Psoas muscle (tissue), 8 donors: ENCODE results near the gene SHROOM1. TPM values are rescaled to one million over a fixed set of nuclear protein-coding genes. Genes with fewer than 3 reads are reported as not detected.
"Not testable (repeated sequence)": the region's sequence is repeated elsewhere in the genome, so short reads cannot be mapped to it uniquely, and the experiment has no call there.

Source experiments
- ATAC-seq, 4 donors: fragments of 200-7000 bp; cut with Tn5 transposase; one replicate each; pipeline ENCODE4 v1.9.1; 2020; ENCODE audit warnings: moderate library complexity in 3 of 4, mild to moderate bottlenecking in 2 of 4
- DNase-seq, 2 donors: peaks; one replicate each; pipeline ENCODE4 v3.0.0-alpha.2; 2020
- H3K27ac ChIP-seq: fragments of 200-600 bp; one replicate; pipeline ENCODE4 v1.8.0; 2022
- H3K27me3 ChIP-seq, 3 donors: fragments of 200-600 bp in 1 of 3; one replicate each; pipeline versions ENCODE4 v1.6.1 to v1.8.0; 2013 to 2022; ENCODE audit warnings: low read length in 2 of 3, mild to moderate bottlenecking in 2 of 3, moderate library complexity in 1 of 3; ENCODE audit not compliant: insufficient read depth in 3 of 3
- H3K36me3 ChIP-seq, 2 donors: fragments of 200-600 bp in 1 of 2; one replicate each; pipeline versions ENCODE4 v1.6.1 to v1.8.0; 2013 to 2022; ENCODE audit warnings: low read depth in 1 of 2, mild to moderate bottlenecking in 1 of 2, moderate library complexity in 1 of 2; ENCODE audit not compliant: insufficient read depth in 1 of 2
- H3K4me1 ChIP-seq: fragments of 200-600 bp; one replicate; pipeline ENCODE4 v1.8.0; 2022
- H3K4me3 ChIP-seq: fragments of 200-600 bp; one replicate; pipeline ENCODE4 v1.8.0; 2022; ENCODE audit warnings: mild to moderate bottlenecking
- H3K9me3 ChIP-seq: fragments of 200-600 bp; one replicate; pipeline ENCODE4 v1.8.0; 2022
- WGBS, 3 donors: extraction: QIAGEN DNeasy Blood & Tissue Kit; methylation state at CpG; one replicate each; pipeline versions ENCODE4 v1.1.6 to v1.1.7; 2013; 5-methylcytosine and 5-hydroxymethylcytosine counted together
- intact Hi-C, 2 donors: fragments of 100-400 bp; cut with DNase I; formaldehyde crosslinking; loops; one replicate each; pipeline versions ENCODE4 v1.11.0 to v1.14.2; 2022
- polyA plus RNA-seq, 3 donors: library from polyadenylated mRNA; stranded (reverse); fragments of 200-250 nt; gene quantifications; one replicate each; pipeline ENCODE4 v1.2.3, GENCODE V29; 2013
- total RNA-seq, 4 donors: library from RNA; stranded (reverse); fragmentation: NEBNext Ultra II Directional in 2 of 4; extraction: Animal tissue kit (Norgen Biotek cat#: 25700) in 2 of 4; gene quantifications; one replicate each; pipeline versions ENCODE4 v1.2.1 to v1.2.4, GENCODE V29; 2021 to 2023
- TF ChIP-seq, protein P1 (sequence below): fragments of 200-600 bp; IDR thresholded peaks from one replicate; pipeline ENCODE4 v1.8.0; 2022; ENCODE audit warnings: antibody characterized with exemption
- donor health status: healthy with polysubstance abuse.
- donor health status: DM: no; HTN: no; CAD: no; lungs with moderate emphysema.
- donor health status: Bipolar disorder and iron deficiency.
- donor health status: healthy.
- donor health status: DM: yes; HTN: yes; CAD: no.
- donor health status: DM: no; HTN: no; CAD: no.
- donor health status: DM: no; HTN: no; CAD: no.
- donor health status: DM: yes; HTN: yes; CAD: no.

SHROOM1 gene
- total and polyA plus RNA-seq, 7 donors = 0.66 to 2.3 (median 1.5) TPM

DNA sequence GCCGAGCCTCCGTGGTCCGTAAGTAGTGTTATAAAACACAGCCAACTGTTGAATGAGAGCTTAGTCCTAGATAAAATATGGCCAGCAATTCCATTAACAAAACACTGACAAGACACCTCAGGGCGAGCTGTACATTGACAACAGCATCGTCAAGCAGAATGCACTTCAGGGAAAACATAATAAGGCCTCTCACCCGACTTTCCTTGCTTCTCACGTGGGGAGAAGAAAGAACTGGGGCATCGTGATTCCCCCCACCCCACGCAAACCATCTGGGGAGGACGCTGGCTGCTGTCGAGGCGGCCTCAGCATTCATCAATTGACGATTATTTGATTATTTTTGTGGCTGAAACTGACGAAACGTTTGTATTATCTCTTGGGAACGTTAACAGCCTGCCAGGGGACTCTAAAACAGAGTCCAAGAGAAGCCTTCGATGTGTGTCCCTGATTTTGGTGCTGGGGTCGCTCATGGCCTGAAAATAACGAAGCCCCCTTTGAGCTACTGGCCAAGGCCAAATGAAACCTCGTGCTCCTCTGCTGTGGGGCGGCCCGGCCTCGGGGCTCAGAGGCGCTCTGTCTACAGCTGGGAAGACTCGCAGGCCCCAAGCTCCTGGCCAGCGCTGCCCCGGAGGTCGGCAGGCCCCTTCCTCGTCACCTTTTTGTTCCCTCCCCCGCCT, 35.4 kb upstream of the SHROOM1 start:
- no peaks in the 10 kb centered on the region for H3K27me3 ChIP-seq
- intact Hi-C loops = loop anchor here in 1 of 2 donors (5.0 to 10.0 kb wide), 2 partner anchors 34 to 491 kb away; partner anchors contain the start of gene SHROOM1
- 29 to 37% (median 32%) methylated on average over 28 to 30 of the region's 30 CpGs for WGBS, 3 donors
- peaks cover 7 to 36% of the 10 kb centered on the region in 2 donors for H3K36me3 ChIP-seq
- TF ChIP-seq, protein P1, sequence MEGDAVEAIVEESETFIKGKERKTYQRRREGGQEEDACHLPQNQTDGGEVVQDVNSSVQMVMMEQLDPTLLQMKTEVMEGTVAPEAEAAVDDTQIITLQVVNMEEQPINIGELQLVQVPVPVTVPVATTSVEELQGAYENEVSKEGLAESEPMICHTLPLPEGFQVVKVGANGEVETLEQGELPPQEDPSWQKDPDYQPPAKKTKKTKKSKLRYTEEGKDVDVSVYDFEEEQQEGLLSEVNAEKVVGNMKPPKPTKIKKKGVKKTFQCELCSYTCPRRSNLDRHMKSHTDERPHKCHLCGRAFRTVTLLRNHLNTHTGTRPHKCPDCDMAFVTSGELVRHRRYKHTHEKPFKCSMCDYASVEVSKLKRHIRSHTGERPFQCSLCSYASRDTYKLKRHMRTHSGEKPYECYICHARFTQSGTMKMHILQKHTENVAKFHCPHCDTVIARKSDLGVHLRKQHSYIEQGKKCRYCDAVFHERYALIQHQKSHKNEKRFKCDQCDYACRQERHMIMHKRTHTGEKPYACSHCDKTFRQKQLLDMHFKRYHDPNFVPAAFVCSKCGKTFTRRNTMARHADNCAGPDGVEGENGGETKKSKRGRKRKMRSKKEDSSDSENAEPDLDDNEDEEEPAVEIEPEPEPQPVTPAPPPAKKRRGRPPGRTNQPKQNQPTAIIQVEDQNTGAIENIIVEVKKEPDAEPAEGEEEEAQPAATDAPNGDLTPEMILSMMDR = no peak
- H3K4me3 ChIP-seq = peak overlapping the region; percentile 99
- H3K27ac ChIP-seq = peak overlapping the region; percentile 97
- H3K9me3 ChIP-seq = no peaks in the 10 kb centered on the region
- ATAC-seq (peak; percentile 48 to 63 (median 54)), DNase-seq (no peak)
- H3K4me1 ChIP-seq = peaks cover 24% of the 10 kb centered on the region

DNA sequence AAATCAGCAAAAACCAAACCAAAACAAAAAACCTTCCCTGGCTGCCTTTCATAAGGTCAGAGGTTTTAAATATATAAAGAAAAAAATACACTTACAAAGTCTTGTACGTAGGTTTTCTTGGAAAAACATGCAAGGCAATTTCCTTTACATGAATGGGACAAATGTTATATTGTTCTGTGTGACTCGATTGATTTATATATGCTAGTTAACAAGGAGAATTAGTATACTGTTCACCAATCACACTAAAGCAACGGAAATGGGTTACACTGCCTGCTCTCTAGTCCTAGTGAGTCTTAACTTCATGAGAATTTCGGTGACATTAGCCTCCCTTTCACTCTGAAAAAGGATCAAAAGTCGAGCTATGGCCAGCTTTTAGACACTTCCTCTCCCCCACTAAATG, 30.3 kb upstream of the SHROOM1 start:
- Histone ChIP-seq H3K27me3 (no peaks in the 10 kb centered on the region), H3K4me3 (no peak overlapping the region), H3K9me3 (no peaks in the 10 kb centered on the region), H3K27ac (no peak overlapping the region), H3K36me3 (no peaks in the 10 kb centered on the region), H3K4me1 (peaks cover 2% of the 10 kb centered on the region)
- WGBS, 3 donors = 65 to 67% (median 65%) methylated on average over 5 of the region's 5 CpGs
- TF ChIP-seq, protein P1 = no peak
- ATAC-seq (no peak), DNase-seq (no peak)
- intact Hi-C loops = loop anchor here in 1 of 2 donors (10.0 kb wide), 1 partner anchor 486 kb away; no protein-coding TSS in a partner anchor

DNA sequence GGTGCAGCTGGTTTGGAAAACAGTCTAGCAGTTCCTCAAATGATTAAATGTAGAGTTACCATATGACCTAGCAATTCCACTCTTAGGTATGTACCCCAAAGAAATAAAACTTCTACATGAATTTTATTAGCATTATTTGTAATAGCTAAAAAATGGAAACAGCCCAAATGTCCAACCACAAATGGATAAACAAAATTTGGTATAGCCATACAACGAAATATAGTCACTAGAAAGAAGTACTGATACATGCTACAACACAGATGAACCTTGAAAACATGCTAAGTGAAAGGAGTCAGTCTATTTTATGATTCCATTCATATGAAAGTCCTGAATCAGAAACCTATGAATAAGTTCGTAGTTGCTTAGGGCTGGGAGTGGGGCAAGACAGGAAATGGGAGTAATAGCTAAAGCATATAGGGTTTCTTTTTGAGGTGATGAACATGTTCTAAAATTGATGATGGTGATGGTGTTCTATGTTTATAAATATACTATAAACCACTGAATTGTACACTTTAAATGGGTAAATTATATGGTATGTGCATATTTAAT, 29.5 kb upstream of the SHROOM1 start:
- H3K27me3 ChIP-seq = no peaks in the 10 kb centered on the region
- WGBS, 3 donors = 74 to 75% (median 75%) methylated on average over 2 of the region's 2 CpGs
- TF ChIP-seq, protein P1 = no peak
- H3K36me3 ChIP-seq = no peaks in the 10 kb centered on the region
- DNase-seq (no peak), ATAC-seq (no peak)
- H3K27ac ChIP-seq = no peak overlapping the region
- H3K4me1 ChIP-seq = no peaks in the 10 kb centered on the region
- no peak overlapping the region for H3K4me3 ChIP-seq
- no peaks in the 10 kb centered on the region for H3K9me3 ChIP-seq
- intact Hi-C loops = loop anchor here in 1 of 2 donors (10.0 kb wide), 1 partner anchor 485 kb away; no protein-coding TSS in a partner anchor

DNA sequence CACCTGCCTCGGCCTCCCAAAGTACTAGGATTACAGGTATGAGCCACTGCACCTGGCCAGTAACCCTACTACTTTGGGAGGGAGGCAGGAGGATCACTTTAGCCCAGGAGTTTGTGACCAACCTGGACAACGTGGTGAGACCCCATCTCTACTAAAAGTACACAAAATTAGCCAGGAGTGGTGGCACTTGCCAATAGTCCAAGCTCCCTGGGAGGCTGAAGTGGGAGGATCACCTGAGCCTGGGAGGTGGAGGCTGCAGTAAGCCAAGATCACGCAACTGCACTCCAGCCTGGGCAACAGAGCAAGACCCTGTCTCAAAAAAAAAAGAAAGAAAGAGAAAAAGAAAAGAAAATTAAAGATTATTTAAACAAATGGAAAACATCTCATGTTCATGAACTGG, 25.6 kb upstream of the SHROOM1 start:
- no peak for ATAC-seq
- Histone ChIP-seq H3K27ac (no peak overlapping the region), H3K9me3 (no peaks in the 10 kb centered on the region), H3K4me1 (no peaks in the 10 kb centered on the region), H3K36me3 (no peaks in the 10 kb centered on the region), H3K4me3 (no peak overlapping the region), H3K27me3 (no peaks in the 10 kb centered on the region)
- DNase-seq = no peak
- intact Hi-C loops = no loop called here
- TF ChIP-seq, protein P1 = no peak
- WGBS, 3 donors = 80 to 86% (median 86%) methylated on average over 3 of the region's 3 CpGs

DNA sequence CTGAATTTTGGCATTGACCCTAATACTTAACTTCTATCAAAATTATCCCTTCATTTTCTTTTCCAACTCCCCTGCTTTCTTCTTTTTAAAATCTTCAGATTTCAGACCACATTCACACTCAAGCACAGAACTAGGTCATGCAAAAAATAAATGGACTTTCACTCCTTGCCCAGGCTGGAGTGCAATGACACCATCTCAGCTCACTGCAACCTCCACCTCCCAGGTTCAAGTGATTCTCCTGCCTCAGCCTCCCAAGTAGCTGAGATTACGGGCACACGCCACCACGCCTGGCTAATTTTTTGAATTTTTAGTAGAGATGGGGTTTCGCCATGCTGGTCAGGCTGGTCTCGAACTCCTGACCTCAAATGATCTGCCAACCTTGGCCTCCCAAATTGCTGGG, 24.5 kb upstream of the SHROOM1 start:
- DNase-seq, H3K9me3 ChIP-seq, ATAC-seq, H3K36me3 ChIP-seq, H3K27me3 ChIP-seq, H3K4me1 ChIP-seq, H3K27ac ChIP-seq, H3K4me3 ChIP-seq, intact Hi-C loops: not testable (repeated sequence)
- 93 to 96% (median 95%) methylated on average over 5 of the region's 5 CpGs for WGBS, 3 donors
